ENCODE results near the gene RALGAPA2.

DNA sequence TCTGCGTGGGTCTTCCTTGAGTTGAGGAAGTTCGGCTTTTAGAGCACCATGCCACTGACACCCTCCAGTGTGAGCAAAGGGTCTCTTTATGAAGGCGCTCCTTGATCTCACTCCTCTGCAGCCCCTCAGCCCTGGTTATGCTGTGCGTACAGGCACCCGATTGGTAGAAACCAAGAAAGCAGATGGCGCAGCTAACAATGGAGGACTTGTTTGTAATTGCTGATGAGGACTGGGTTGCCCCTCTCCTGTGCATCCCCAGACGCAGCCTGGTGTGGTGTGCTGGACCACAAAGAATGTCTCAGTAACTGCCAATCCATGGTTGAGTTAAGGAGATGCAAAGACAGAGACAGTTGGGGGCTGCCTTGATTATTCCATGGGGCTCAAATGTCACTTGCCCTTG is 314.3 kb downstream of the RALGAPA2 start:
- TF ChIP-seq POLR2A (IDR thresholded peaks at IDR 0.05; ENCODE audit: low read depth, low read length) (no peak), GATA2 (IDR thresholded peaks at IDR 0.05; ENCODE audit: insufficient read depth, insufficient read length, low read depth, low read length) (no peak), CTCF (IDR thresholded peaks at IDR 0.05; ENCODE audit: extremely low read depth in 1 of 2, insufficient read depth in 1 of 2, low read depth in 1 of 2, low read length in 2 of 2) (no peak)
- TF ChIP-seq, protein P1, sequence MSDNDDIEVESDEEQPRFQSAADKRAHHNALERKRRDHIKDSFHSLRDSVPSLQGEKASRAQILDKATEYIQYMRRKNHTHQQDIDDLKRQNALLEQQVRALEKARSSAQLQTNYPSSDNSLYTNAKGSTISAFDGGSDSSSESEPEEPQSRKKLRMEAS (IDR thresholded peaks at IDR 0.05; ENCODE audit: insufficient read depth, insufficient read length), result no peak

Data from endothelial cell of umbilical vein (primary cell).